ENCODE measurements around the gene CIB1.

Gene CIB1

DNA sequence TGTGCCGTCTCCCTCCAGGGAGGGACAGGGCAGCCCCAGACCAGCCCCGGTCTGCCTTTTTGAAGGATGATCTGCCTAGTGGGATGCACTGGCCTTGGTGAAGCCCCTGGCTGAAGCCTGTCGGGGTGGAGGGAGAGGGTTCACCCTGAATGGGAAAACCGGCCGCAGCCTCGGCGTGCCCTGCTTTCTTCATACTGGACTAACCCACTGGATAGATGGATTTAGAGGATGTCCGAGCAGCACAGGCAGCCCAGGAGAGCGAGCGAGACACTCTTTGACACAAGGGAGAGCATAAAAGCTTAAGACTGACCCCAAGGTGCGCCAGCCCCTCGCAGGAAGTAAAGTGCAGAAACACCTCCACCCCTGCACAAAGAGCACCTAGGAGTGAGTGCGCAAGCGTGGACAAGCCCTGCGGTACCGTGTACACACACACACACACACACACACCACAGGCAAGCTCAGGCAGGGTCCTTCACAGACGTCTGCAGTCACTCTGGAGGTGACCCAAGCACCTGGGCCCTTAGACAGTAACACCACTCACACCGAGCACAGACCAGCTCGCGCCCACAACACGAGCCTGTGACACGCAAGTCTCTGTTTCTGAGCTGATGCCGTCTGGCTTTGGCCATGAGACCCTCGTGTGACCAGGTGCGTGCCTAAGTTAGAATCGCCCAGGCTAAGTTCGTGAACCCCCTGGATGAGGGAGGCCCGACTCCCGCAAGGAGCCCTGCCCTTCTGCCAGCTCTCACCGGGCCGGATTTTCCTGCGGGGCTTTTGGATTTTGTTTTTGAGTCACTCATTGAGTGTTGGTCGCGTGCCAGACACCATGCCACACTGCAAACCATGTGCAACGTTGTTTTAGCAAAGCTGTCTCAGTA, 21.3 kb downstream of the CIB1 start:
- H3K27ac ChIP-seq = no peak overlapping the region
- TF ChIP-seq, protein P1, sequence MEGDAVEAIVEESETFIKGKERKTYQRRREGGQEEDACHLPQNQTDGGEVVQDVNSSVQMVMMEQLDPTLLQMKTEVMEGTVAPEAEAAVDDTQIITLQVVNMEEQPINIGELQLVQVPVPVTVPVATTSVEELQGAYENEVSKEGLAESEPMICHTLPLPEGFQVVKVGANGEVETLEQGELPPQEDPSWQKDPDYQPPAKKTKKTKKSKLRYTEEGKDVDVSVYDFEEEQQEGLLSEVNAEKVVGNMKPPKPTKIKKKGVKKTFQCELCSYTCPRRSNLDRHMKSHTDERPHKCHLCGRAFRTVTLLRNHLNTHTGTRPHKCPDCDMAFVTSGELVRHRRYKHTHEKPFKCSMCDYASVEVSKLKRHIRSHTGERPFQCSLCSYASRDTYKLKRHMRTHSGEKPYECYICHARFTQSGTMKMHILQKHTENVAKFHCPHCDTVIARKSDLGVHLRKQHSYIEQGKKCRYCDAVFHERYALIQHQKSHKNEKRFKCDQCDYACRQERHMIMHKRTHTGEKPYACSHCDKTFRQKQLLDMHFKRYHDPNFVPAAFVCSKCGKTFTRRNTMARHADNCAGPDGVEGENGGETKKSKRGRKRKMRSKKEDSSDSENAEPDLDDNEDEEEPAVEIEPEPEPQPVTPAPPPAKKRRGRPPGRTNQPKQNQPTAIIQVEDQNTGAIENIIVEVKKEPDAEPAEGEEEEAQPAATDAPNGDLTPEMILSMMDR (IDR thresholded peaks at IDR 0.05) = no peak
- no peak for TF ChIP-seq ZFX (IDR thresholded peaks at IDR 0.05; ENCODE audit: borderline replicate concordance)

DNA sequence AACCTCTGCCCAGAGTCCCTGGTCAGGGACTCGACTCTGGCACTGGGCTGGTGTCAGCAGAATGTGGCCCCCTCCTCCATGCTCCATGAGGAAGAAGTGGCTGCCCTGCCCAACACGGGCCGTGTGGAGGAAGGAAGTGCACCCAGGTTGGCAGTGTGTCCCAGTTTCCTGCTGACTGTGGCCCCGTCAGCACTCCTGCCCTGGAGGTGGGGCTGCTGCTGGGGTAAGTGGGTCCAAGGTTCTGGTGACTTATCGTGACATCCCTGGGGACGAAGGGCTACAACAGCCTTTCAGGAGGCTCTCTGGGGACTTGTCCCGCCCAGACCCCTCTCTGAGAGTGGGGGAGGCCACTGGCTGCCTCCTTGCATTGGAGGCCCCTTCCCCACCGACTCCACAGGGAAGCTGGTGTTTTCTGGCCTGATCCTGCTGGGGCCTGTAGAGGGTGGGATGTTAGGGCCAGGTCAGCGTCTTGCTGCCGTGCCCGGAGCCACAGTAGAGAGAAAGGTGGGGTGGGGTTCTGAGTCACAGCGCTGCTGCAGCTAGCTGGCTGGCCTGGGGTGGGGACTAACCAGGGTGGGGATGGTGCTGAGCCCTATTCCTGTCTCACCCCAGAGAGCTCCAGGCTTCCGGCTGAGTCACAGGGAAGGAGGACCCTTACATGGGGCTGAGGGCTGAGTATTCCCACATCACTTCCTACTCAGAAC, 22.1 kb downstream of the CIB1 start:
- H3K27ac ChIP-seq = no peak overlapping the region

DNA sequence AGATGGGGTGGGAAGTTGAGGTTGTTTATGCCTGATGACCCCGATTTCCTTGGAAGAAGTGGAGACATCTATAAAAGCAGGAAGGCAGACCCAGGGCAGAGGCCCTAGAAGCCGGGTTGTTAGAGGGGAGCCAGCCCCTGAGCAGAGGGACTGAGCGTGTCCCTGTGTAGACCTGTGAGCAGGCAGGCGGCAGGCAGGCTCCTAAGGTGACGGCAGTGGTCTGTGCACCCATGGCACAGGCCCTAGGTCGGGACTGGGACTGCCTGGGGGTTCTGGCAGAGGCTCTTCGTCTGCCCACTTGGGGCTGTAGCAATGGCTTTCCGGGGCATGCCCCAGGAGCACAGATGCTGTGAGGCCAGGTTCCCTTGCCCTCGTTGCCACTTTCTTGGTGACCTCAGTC, 22.7 kb downstream of the CIB1 start:
- no peak overlapping the region for H3K27ac ChIP-seq
- no peak for TF ChIP-seq ZFX (IDR thresholded peaks at IDR 0.05; ENCODE audit: borderline replicate concordance)
- TF ChIP-seq, protein P1 (IDR thresholded peaks at IDR 0.05) = no peak

More for the DNA sequence above, 22.1 kb downstream of the CIB1 start:
- TF ChIP-seq, protein P1 (IDR thresholded peaks at IDR 0.05) = no peak
- no peak for TF ChIP-seq ZFX (IDR thresholded peaks at IDR 0.05; ENCODE audit: borderline replicate concordance)

DNA sequence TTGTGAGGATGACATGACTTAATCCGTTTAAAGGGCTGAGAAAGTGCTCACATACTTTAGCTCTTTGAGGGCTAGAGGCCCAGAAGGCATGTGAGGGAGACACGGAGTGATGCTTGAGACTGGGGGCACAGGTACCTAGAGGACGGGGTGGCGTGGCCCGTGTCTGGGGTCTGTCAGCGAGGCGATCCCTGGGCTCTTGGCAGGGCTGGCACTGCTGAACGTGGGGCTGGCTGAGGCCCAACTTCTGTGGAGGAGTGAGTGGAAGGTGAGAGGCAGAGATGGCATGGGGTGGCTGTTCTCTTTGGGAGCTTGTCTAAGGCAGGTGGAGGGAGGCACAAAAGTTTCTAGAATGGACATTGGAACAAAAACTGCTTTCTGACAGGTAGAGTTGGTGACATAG, 23.1 kb downstream of the CIB1 start:
- no peak for TF ChIP-seq ZFX (IDR thresholded peaks at IDR 0.05; ENCODE audit: borderline replicate concordance)
- TF ChIP-seq, protein P1 (IDR thresholded peaks at IDR 0.05) = no peak
- no peak overlapping the region for H3K27ac ChIP-seq

DNA sequence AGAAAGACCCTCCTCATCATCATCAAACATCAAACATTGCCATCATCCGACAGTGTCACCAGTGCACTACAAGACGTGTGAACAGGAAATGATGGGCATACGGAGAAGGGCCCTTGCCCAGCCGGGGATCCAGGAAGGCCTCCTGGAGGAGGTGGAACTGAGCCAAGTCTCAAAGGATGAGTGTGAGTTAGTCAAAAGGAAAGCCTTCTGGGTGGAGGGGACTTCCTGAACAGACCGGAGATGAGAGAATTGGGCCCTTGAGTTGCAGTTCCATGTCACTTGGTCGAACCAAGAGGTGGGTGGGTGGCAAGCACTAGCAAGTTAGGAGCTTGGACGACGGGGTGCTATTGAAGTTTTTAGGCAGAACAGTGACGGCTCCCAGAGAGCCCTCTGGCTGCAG, 24.1 kb downstream of the CIB1 start:
- TF ChIP-seq, protein P1 (IDR thresholded peaks at IDR 0.05) = no peak
- TF ChIP-seq ZFX (IDR thresholded peaks at IDR 0.05; ENCODE audit: borderline replicate concordance) = no peak
- no peak overlapping the region for H3K27ac ChIP-seq

DNA sequence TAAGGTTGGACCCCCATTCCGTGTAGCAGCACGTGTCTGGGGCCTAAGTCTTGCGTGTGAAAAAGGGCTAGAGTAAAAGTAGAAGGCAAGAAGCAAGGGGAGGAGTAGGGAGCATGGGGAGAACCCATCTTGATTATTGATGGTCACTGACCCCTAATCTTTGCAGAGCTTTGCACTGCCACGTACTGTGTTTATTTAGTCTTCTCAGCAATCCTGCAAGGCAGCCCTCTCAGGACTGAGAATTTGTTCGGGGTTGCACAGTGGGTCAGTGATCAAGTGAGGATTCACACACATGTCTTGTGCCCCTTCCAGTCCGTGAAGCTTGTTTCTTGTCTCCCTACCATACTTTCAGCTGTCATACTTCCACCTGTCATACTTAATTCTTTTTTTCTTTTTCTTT, 25.4 kb downstream of the CIB1 start:
- TF ChIP-seq ZFX (IDR thresholded peaks at IDR 0.05; ENCODE audit: borderline replicate concordance) = no peak
- TF ChIP-seq, protein P1 (IDR thresholded peaks at IDR 0.05) = no peak
- no peak overlapping the region for H3K27ac ChIP-seq

DNA sequence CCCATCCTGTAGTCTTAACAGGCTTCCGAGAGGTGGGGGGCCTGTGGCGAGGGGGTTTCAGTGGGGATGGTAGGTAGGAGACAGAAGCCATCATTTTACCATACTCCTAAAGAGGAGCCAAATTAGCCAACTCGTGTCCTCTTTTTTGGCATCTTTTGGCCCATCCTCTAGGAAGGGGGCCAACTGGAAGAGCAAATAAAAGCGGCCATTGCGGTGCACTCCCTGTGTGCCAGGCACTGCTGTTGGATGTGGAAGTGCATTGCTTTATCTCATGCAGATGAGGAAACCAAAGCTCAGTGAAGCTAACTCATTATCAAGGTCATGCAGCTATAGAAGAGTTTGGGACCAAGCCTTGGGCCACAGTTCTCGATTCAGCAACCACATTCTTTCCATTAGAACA, 26.5 kb downstream of the CIB1 start:
- no peak overlapping the region for H3K27ac ChIP-seq
- TF ChIP-seq, protein P1 (IDR thresholded peaks at IDR 0.05) = no peak
- no peak for TF ChIP-seq ZFX (IDR thresholded peaks at IDR 0.05; ENCODE audit: borderline replicate concordance)
